OCI-LY3 (cell line): ENCODE measurements around the gene RNF123.

Experiments used
- H2AFZ ChIP-seq: fragments of 200-600, 300-600 bp; shearing (Covaris generic); 2 replicates; pipeline ENCODE4 v1.6.0; 2014; ENCODE audit warnings: antibody characterized with exemption, low read depth, low read length
- H3K27ac ChIP-seq: fragments of 200-600, 300-600 bp; sonication (generic); 2 replicates; pipeline ENCODE4 v1.5.1; 2014; ENCODE audit warnings: mild to moderate bottlenecking, low read length, moderate library complexity, mixed read lengths
- H3K27me3 ChIP-seq: fragments of 200-600, 300-600 bp; sonication (generic); 2 replicates; pipeline ENCODE4 v1.6.1; 2014; ENCODE audit warnings: low read depth, low read length, mixed read lengths
- H3K36me3 ChIP-seq: fragments of 200-600, 300-600 bp; sonication (generic); replicated peaks from 2 replicates; pipeline ENCODE3; 2014; ENCODE audit warnings: low read depth, low read length, mixed read lengths
- H3K4me1 ChIP-seq: fragments of 300-600, 200-600 bp; sonication (generic); 2 replicates; pipeline ENCODE4 v1.6.1; 2014; ENCODE audit warnings: low read length, mixed read lengths
- H3K4me2 ChIP-seq: fragments of 200-600, 300-600 bp; sonication (generic); 2 replicates; pipeline ENCODE4 v1.6.1; 2014; ENCODE audit warnings: low read length, mixed read lengths
- H3K4me3 ChIP-seq: fragments of 300-600, 200-600 bp; sonication (generic); 2 replicates; pipeline ENCODE4 v1.5.1; 2014; ENCODE audit warnings: antibody characterized with exemption, mild to moderate bottlenecking, low read length, moderate library complexity
- H3K79me2 ChIP-seq: fragments of 300-600, 200-600 bp; shearing (Covaris generic); 2 replicates; pipeline ENCODE4 v1.6.1; 2014; ENCODE audit warnings: mild to moderate bottlenecking, low read length, mixed read lengths
- H3K9ac ChIP-seq: fragments of 300-600, 200-600 bp; shearing (Covaris generic); 2 replicates; pipeline ENCODE4 v1.6.0; 2014; ENCODE audit warnings: mild to moderate bottlenecking, low read length, moderate library complexity
- H3K9me3 ChIP-seq: fragments of 200-600, 300-600 bp; shearing (Covaris generic); 2 replicates; pipeline ENCODE4 v1.6.1; 2014; ENCODE audit warnings: low read length, mixed read lengths; ENCODE audit not compliant: insufficient read depth
- H4K20me1 ChIP-seq: fragments of 200-600, 300-600 bp; sonication (generic); 2 replicates; pipeline ENCODE4 v1.6.1; 2016; ENCODE audit warnings: low read length, mixed read lengths; ENCODE audit not compliant: insufficient read depth
- CTCF ChIP-seq: fragments of 200-600, 300-600 bp; sonication (generic); IDR thresholded peaks from 2 replicates; pipeline ENCODE4 v1.5.1; 2014; ENCODE audit warnings: antibody characterized with exemption, low read length, low read depth
- EZH2phosphoT487 ChIP-seq: fragments of 200-600 bp; shearing (Covaris generic); IDR thresholded peaks from 2 replicates; pipeline ENCODE4 v1.6.1; 2018; ENCODE audit warnings: antibody characterized with exemption, mixed run types, low read depth

RNF123 gene

GRCh38 chr3:49673715-49674496, 15.5 kb upstream of the RNF123 start, which contains the start of gene APEH:
Gene APEH (plus strand): TSS chr3:49674351. CDS start chr3:49674402, 51 bp downstream.
- H3K9ac ChIP-seq, result peak within 1 kb of the TSS; percentile 94
- H3K36me3 ChIP-seq, result peaks cover 32% of the 10 kb centered on the region
- peaks cover 31% of the 10 kb centered on the region for H3K79me2 ChIP-seq
- H3K27ac ChIP-seq, result peak within 1 kb of the TSS; percentile 78
- H3K4me2 ChIP-seq, result peak within 1 kb of the TSS; percentile 96
- H3K4me3 ChIP-seq, result peak within 1 kb of the TSS; percentile 95
- peaks cover 12% of the 10 kb centered on the region for H3K4me1 ChIP-seq
- H4K20me1 ChIP-seq, result peaks cover 4% of the 10 kb centered on the region; the same call in 1 of the 2 replicates
- H2AFZ ChIP-seq, result peak within 1 kb of the TSS; percentile 51; the same call in 1 of the 2 replicates
- H3K27me3 ChIP-seq, result no peaks in the 10 kb centered on the region
- TF ChIP-seq EZH2phosphoT487, result no peak
- TF ChIP-seq CTCF, result no peak
- no peaks in the 10 kb centered on the region for H3K9me3 ChIP-seq

DNA sequence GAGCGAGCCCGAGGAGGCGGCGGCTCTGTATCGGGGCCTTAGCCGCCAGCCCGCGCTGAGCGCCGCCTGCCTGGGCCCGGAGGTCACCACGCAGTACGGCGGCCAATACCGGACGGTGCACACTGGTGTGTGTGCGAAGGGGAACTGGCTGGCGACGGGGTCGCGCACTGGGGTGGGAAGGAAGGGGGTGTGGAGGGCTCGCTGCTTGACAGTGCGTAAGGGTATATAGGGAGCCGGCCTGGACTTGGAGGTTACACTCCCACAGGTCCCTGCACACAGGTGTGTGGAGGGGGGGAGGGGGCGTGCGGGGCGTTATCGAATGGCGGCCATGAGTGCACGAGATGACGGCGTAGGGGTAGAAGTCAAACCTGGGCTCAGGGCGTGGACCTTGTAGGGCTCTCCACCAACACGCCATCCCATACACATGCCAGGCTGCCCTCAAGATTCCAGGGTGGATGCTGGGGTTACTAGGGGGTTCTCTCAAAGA, 14.8 kb upstream of the RNF123 start:
- Histone ChIP-seq H3K36me3 (peaks cover 38% of the 10 kb centered on the region), H3K9ac (peak overlapping the region; percentile 94), H2AFZ (no peak overlapping the region; the same call in 1 of the 2 replicates), H3K9me3 (no peaks in the 10 kb centered on the region), H3K79me2 (peaks cover 31% of the 10 kb centered on the region), H4K20me1 (peaks cover 4% of the 10 kb centered on the region; the same call in 1 of the 2 replicates), H3K4me1 (peaks cover 12% of the 10 kb centered on the region), H3K4me2 (peak overlapping the region; percentile 90), H3K27ac (peak overlapping the region; percentile 78), H3K27me3 (no peaks in the 10 kb centered on the region), H3K4me3 (peak overlapping the region; percentile 95)
- no peak for TF ChIP-seq EZH2phosphoT487
- TF ChIP-seq CTCF, result no peak

- Histone ChIP-seq H2AFZ (no peak overlapping the region), H3K4me3 (no peak overlapping the region), H3K36me3 (peaks cover 45% of the 10 kb centered on the region), H3K79me2 (peaks cover 31% of the 10 kb centered on the region), H4K20me1 (peaks cover 4% of the 10 kb centered on the region; the same call in 1 of the 2 replicates), H3K27me3 (no peaks in the 10 kb centered on the region), H3K4me2 (no peak overlapping the region), H3K9me3 (no peaks in the 10 kb centered on the region), H3K4me1 (peaks cover 12% of the 10 kb centered on the region), H3K9ac (no peak overlapping the region), H3K27ac (no peak overlapping the region)
- TF ChIP-seq EZH2phosphoT487 (no peak), CTCF (no peak)
Observed at GRCh38 chr3:49675912-49676311, 13.4 kb upstream of the RNF123 start.

GRCh38 chr3:49680493-49681231, 8.7 kb upstream of the RNF123 start:
- no peak overlapping the region for H3K9ac ChIP-seq
- H3K4me2 ChIP-seq, result no peak overlapping the region
- no peaks in the 10 kb centered on the region for H4K20me1 ChIP-seq
- H3K4me3 ChIP-seq, result no peak overlapping the region
- TF ChIP-seq CTCF, result no peak
- TF ChIP-seq EZH2phosphoT487, result no peak
- H3K4me1 ChIP-seq, result no peaks in the 10 kb centered on the region
- H3K36me3 ChIP-seq, result peaks cover 65% of the 10 kb centered on the region
- H2AFZ ChIP-seq, result no peak overlapping the region
- peaks cover 5% of the 10 kb centered on the region; the same call in 1 of the 2 replicates for H3K79me2 ChIP-seq
- no peaks in the 10 kb centered on the region for H3K27me3 ChIP-seq
- H3K27ac ChIP-seq, result no peak overlapping the region
- H3K9me3 ChIP-seq, result no peaks in the 10 kb centered on the region
